ENCODE results near the gene NEK3.

NEK3 gene

DNA sequence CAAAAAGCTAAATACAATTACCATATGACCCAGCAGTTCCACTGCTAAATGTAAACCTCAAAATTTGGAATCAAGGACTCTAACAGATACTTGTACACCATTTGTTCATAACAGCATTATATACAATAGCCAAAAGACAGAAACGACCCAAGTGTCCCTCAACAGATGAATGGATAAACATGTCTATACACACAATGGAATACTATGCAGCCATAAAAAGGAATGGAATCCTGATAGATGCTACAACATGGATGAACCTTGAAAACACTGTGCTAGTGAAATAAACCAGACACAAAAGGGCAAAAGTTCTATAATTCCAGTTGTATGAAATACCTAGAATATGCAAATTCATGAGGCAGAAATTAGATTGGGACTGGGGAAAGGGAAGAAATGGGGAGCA is 12.2 kb downstream of the NEK3 start:
- TF ChIP-seq, protein P1, sequence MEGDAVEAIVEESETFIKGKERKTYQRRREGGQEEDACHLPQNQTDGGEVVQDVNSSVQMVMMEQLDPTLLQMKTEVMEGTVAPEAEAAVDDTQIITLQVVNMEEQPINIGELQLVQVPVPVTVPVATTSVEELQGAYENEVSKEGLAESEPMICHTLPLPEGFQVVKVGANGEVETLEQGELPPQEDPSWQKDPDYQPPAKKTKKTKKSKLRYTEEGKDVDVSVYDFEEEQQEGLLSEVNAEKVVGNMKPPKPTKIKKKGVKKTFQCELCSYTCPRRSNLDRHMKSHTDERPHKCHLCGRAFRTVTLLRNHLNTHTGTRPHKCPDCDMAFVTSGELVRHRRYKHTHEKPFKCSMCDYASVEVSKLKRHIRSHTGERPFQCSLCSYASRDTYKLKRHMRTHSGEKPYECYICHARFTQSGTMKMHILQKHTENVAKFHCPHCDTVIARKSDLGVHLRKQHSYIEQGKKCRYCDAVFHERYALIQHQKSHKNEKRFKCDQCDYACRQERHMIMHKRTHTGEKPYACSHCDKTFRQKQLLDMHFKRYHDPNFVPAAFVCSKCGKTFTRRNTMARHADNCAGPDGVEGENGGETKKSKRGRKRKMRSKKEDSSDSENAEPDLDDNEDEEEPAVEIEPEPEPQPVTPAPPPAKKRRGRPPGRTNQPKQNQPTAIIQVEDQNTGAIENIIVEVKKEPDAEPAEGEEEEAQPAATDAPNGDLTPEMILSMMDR (IDR thresholded peaks at IDR 0.05; ENCODE audit: extremely low read depth, insufficient read depth, missing control alignments), result no peak
- in situ Hi-C loops (cut with MboI; ENCODE audit: low pct_unique_long_range_greater_than_20kb, low sequenced_read_pairs, unreplicated experiment), result loop anchor here (25.0 kb wide), 1 partner anchor 335 kb away; the partner anchor contains the start of gene DHRS12
- DNase-seq (ENCODE audit: low spot score), result no peak

- in situ Hi-C loops (cut with MboI; ENCODE audit: low pct_unique_long_range_greater_than_20kb, low sequenced_read_pairs, unreplicated experiment), result loop anchor here (25.0 kb wide), 1 partner anchor 329 kb away; the partner anchor contains the start of gene DHRS12
- TF ChIP-seq, protein P1 (IDR thresholded peaks at IDR 0.05; ENCODE audit: extremely low read depth, insufficient read depth, missing control alignments), result no peak
- no peak for DNase-seq (ENCODE audit: low spot score)
Measured at GRCh38 chr13:52141299-52141698, 18.1 kb downstream of the NEK3 start.

DNA sequence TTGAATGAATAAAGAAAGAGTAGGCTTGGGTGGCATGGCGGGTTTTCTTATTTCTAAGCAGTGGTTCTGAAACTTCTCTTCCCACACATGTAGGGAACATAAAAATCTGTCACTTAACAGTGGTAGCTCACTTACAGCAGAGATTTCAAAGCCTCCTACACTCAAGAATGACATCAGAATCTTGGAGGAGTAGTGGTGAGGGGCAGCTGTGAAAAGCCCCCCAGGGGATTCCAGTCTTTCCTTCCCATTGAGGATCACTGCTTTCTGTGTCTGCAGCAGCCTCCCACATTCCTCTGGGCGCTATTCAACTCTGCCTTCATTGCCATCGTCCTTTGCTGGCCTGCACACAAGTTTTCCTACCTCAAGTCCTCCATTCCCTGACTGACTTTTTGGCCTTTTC is 21.9 kb downstream of the NEK3 start:
- DNase-seq (ENCODE audit: low spot score), result no peak
- TF ChIP-seq, protein P1 (IDR thresholded peaks at IDR 0.05; ENCODE audit: extremely low read depth, insufficient read depth, missing control alignments), result no peak
- in situ Hi-C loops (cut with MboI; ENCODE audit: low pct_unique_long_range_greater_than_20kb, low sequenced_read_pairs, unreplicated experiment), result loop anchor here (10.0 to 25.0 kb wide), 2 partner anchors 133 to 325 kb away; partner anchors contain the start of gene DHRS12

GRCh38 chr13:52136763-52137162 is 22.6 kb downstream of the NEK3 start:
- in situ Hi-C loops (cut with MboI; ENCODE audit: low pct_unique_long_range_greater_than_20kb, low sequenced_read_pairs, unreplicated experiment), result loop anchor here (10.0 to 25.0 kb wide), 2 partner anchors 132 to 324 kb away; partner anchors contain the start of gene DHRS12
- DNase-seq (ENCODE audit: low spot score), result no peak
- TF ChIP-seq, protein P1 (IDR thresholded peaks at IDR 0.05; ENCODE audit: extremely low read depth, insufficient read depth, missing control alignments), result no peak

DNA sequence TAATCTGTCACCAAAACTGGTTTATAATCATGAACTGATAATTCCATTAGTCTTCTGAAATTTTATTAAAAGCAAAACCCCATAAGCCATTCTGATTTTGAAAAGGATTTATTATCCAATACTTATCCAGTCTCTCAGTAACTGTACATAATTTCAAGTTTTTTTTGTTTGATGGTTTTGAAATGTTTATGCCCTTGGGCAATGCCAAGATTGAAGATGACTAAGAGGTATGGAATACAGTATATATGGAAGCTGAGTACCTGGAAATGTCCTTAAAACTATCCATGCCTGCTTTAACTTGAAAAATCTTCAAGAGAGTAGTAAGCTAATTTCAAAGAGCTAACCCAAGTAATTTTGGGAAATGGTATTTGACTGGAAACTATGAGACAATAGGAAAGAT is 28.8 kb downstream of the NEK3 start:
- TF ChIP-seq, protein P1 (IDR thresholded peaks at IDR 0.05; ENCODE audit: extremely low read depth, insufficient read depth, missing control alignments), result no peak
- in situ Hi-C loops (cut with MboI; ENCODE audit: low pct_unique_long_range_greater_than_20kb, low sequenced_read_pairs, unreplicated experiment), result loop anchor here (10.0 to 25.0 kb wide), 2 partner anchors 126 to 318 kb away; partner anchors contain the start of gene DHRS12
- DNase-seq (ENCODE audit: low spot score), result no peak

GRCh38 chr13:52128714-52129700 is 30.4 kb downstream of the NEK3 start, which contains the start of gene NEK5:
Gene NEK5 (minus strand): TSS chr13:52129073. CDS start chr13:52127482, 1,591 bp downstream.
- in situ Hi-C loops (cut with MboI; ENCODE audit: low pct_unique_long_range_greater_than_20kb, low sequenced_read_pairs, unreplicated experiment), result loop anchor here (10.0 to 25.0 kb wide), 2 partner anchors 234 to 317 kb away; partner anchors contain the start of gene DHRS12
- TF ChIP-seq, protein P1 (IDR thresholded peaks at IDR 0.05; ENCODE audit: extremely low read depth, insufficient read depth, missing control alignments), result peak; percentile 74
- peak; percentile 72 for DNase-seq (ENCODE audit: low spot score)
